PFSK-1 (cell line): ENCODE measurements around the gene PCBD1.

Experiments
- POLR2AphosphoS5 ChIP-seq: IDR thresholded peaks from 2 replicates; pipeline ENCODE4 v1.6.1; 2012; ENCODE audit warnings: low read depth, mild to moderate bottlenecking, control low read depth, low read length, moderate library complexity
- TAF1 ChIP-seq: IDR thresholded peaks from 2 replicates; pipeline ENCODE4 v1.6.1; 2012; ENCODE audit warnings: low read length, control low read depth, borderline replicate concordance; ENCODE audit not compliant: insufficient read depth

DNA sequence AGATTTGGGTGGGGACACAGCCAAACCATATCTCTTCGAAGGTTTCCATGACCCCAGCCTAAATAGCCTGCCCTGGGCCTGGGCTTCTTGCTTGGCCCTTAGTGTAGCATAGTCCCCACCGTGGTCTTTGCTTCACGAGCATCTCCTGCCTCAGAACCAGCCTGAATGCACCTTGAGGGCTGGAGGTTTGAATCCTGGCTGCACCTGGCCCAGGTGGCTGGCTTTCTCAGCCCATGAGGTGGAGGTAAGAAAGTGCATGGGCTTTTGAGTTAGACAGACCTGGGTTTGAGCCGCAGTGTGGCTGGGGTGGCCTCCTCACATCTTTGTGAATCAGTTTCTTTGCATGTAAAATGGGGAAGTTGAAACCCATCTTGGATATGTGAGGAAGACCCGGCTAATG lies 24.2 kb upstream of the PCBD1 start:
- TF ChIP-seq POLR2AphosphoS5 (no peak), TAF1 (no peak)
